GM03348 (cell line): ENCODE data around the gene FAM186B.

Source experiments
- DNase-seq: peaks from one replicate; pipeline ENCODE4 v3.0.0; 2012; ENCODE audit warnings: low spot score

The FAM186B gene

GRCh38 chr12:49609875-49610154 lies 4.4 kb upstream of the FAM186B start:
- DNase-seq: no peak

GRCh38 chr12:49609059-49609874 lies 3.8 kb upstream of the FAM186B start:
- no peak for DNase-seq

- DNase-seq: no peak
These were observed 583 bp downstream of the FAM186B start for GRCh38 chr12:49604856-49605255.

DNA sequence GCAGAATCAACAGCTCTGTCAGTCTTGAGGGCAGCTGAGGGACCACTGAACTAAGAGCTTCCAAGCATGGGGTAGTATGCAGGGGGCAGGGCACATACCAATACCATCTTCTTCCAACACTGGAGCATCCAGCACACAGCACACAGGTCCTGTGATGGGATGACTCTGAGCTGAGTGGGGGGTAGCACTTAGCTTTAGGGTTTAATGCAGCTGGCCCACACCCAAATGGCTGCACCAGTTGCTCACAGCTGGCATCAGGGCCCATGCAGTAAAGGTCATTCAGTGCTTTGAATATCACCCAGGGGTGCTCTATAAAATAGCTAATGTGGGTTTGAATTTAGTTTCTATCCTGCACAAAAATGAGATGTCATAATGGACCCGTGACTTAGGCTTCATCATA lies 1.7 kb downstream of the FAM186B start:
- no peak for DNase-seq

DNA sequence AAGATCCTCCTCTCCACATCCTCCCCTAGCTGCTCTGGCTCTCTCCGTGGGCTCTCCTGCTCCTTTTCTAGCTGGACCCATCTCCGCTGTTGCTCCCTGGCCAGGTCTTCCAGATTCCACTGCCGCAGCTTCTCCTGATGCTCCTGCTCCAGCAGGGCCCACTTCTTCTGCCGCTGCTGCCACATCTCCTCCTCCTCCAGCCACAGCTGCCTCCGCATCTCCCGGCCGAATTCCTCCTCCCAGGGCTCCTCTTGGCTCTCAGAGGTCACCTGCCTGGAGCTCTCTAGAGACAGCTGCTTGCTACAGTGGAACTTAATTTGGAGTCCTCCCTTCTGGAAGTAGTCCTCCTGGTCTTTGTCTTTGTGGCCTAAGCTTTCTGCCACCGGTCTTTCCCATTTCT lies 5.5 kb downstream of the FAM186B start:
- no peak for DNase-seq

DNA sequence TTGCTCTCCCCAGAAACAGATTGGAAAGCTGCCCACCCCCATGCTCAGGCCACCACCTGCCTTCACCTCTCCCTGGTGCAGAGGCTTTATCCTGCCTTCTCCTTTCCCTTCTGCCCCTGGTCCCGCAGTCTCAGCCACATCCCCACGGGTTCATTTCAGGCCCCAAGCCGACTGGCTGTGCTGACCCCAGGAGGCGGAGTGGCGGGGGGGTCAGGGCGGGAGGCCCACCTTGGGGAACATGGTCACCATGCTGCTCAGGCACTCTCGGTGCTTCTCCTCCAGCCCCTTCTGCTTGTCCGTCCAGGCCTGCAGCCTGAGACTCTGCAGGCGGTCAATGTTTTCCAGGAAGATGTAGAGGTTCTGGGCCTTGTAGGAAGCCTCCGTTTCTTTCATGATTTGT lies 6.9 kb downstream of the FAM186B start:
- no peak for DNase-seq

- no peak for DNase-seq
These were observed 16.5 kb downstream of the FAM186B start for GRCh38 chr12:49588721-49589516.

DNA sequence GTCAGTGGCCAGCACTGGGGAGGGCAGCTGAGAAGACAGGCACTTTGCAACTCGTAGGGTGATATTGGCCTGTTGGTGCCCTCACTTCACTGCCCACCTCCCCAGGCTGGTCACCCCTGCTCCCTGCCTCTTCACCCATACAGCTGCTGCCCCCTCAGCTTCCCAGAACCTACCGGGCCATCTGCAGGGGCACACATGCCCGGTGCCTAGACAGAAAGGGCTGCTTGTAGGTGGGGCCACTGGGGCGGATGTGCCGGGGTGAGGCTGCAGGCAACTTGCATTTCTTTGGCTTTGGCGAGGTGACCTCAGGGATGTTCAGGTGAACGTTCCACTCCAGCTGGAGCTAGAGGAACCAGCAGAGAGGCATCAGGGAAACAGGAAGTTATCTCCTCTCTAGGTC lies 17.2 kb downstream of the FAM186B start:
- no peak for DNase-seq

DNA sequence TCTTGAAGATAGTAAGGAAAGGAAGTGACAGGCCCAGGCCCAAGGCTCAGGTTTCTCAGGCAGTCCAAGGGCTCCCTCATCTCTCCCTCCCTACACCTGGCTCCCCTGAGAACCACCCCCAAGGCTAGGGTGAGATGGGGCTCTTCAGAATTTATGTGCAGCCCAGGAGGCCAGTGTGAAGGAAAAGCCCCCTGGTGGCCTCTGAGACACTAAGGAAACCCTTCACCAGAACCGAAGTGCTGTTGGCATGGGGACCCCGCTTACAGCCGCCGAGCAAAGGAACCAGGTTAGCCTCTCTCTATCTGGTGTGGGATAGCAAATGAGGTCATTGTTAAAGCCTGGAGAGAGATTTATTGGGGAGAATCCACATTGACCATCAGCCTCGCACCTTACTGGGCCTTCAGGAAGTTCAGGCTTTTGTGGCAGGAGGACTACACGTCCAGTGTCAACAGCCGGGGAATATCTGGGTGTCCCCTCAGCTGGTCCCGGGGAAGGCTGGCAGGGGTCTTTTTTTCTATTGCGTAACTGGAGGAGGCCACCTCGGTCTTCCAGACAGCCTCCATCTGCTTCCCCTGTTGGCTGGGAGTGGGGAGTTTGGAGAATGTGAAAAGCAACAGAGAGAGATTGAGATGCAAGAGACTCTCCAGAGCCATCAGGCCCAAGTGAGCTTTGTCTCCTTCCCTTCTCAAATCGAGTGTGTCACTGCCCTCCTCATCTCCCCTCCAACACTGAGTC lies 18.1 kb downstream of the FAM186B start:
- DNase-seq: no peak

- DNase-seq: no peak
These were observed 19.7 kb downstream of the FAM186B start for GRCh38 chr12:49585477-49586459.

DNA sequence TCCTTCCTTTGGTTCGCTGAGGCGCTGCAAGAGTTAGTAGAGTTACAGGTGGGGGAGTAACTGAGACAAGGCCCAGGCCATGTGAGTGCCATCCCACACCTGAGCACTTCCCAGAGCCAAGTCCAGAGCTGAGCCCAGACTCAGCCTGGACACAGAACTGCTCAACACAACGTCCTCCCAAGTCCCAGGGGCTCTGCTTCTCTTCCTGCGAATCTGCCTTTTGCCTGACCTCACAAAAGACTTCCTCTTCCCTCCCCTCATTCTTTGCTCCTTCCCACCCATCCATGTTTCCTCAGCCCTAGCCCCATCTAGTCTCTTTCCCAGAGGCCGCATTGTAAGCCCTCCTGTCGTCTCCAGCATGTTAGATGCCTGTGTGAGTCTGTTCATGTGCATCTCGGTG lies 20.8 kb downstream of the FAM186B start:
- DNase-seq: no peak

- no peak for DNase-seq
These were observed 21.9 kb downstream of the FAM186B start for GRCh38 chr12:49583366-49584094.

GRCh38 chr12:49582850-49583249 lies 22.6 kb downstream of the FAM186B start:
- no peak for DNase-seq

DNA sequence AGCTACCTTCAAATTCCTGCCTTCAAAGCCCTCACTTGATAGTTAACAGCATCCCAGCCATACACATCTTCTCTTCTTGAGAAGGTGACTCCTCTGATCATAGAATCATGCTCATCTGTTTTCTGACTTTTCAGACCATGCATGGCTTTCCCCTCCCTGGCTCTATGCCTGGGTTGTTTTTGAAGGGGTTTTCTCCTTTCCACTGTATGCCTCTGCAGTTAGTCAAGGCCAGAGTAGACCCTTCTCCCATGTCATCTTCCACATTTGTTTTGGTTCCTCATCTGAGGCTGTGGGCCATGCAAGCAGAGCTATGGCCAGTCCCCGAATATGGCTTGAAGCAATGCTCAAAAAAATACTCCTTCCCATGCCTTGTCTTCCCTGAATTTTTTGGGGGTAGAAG lies 23.2 kb downstream of the FAM186B start:
- DNase-seq: no peak

DNA sequence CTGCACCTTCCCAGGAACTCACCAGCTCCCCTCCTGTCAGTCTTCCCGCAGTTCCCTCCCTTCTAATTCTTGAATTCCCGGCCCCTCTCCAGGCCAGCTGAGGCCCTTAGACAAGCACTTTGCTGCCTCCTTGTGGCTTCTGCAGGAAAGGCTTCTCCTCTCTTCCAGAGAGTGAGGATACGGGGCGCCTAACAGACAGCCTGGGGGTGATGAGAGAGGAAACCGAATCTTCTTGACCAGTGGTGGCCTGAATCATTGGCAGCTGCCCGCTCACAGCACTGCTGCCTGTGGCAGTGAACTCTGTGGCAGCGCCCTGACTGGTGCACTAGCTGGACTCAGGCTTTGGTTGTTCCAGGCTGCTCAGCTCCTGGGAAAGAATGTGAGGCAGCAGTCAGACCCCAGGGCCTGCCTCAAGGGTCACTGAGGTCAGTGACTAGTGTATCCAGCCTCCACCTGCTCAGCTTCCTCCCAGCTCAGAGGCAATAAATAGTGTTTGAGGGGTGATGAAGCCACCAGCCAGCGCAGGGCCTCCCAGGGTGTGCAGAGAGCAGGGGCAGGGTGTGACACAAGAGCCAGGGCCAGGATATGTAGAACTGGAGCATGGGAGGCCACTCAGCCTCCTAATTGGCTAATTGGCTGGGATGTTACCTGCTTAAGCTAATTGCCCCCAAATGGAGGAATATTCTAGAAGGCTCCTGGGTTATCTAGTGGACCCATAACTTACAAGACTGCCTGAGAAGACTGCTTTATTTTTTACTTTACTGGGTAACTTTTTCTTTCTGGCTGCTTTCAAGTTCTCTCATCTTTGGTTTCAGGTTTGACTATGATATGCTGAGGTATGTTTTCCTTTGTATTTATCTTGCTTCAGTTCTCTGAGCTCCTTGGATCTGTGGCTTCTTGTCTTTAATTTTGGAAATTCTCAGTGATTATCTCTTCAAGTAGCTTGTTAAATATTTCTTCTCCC lies 24.6 kb downstream of the FAM186B start:
- peak; percentile 90 for DNase-seq

DNA sequence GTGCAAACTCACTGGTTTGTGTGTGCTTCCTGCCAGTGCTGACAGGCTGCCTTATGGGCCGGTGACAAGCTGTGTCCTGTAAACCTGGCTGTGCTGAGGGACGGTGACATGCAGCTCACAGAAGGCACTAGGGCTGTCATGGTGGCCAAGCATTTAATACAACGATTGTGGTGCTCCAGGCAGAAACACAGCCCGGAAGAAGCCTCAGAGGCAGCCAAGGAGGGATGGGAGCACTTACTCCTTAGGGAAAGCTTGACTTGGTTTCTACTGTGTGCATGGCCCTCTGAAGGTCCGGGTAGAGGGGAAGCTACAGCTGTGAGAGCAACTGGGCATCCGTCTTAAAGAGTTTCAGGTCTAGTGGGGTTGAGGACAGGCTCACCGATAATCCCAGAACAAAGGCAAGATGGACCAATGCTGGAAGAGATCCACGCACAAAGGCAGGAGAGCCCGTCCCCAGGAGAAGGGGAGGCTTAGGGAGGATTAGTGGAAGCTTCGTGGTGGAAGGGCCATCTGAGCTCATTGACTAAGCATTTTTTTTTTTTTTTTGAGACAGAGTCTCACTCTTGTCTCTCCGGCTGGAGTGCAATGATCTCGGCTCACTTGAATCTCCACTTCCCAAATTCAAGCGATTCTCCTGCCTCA lies 26.8 kb downstream of the FAM186B start:
- DNase-seq: no peak

DNA sequence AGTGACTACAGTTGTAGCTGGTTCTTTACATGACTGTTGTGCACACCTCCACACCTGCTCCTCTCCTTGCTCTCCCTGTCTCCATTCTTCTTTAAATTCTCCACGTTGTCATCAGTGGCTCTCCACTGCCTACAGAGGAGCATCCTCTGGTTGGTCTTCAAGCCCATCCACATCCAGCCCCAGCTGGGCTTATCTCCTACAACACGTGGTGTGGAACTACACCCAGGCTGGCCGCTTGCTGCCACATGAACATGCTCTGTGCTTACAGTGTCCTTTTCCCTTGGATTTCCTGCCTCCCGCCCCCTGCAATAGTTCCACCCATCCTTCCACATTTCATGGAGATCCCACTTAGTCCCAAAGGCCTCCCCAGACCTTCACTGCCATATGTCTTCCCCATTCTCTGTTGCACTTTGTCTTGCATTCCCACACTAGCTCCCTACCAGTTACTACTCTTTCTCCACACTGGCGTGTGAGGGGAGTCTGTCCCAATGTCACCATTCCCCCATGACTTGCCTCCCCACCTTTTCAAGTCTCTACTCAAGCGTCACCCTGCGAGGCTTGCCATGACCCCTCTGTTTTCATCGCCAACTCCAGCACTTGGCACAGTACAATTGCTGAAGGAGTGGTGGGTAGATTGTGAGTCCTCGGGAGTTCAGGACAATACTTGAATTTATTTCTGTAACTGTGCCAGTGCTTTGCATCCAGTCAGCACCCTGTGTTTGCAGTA lies 27.7 kb downstream of the FAM186B start:
- DNase-seq: no peak

DNA sequence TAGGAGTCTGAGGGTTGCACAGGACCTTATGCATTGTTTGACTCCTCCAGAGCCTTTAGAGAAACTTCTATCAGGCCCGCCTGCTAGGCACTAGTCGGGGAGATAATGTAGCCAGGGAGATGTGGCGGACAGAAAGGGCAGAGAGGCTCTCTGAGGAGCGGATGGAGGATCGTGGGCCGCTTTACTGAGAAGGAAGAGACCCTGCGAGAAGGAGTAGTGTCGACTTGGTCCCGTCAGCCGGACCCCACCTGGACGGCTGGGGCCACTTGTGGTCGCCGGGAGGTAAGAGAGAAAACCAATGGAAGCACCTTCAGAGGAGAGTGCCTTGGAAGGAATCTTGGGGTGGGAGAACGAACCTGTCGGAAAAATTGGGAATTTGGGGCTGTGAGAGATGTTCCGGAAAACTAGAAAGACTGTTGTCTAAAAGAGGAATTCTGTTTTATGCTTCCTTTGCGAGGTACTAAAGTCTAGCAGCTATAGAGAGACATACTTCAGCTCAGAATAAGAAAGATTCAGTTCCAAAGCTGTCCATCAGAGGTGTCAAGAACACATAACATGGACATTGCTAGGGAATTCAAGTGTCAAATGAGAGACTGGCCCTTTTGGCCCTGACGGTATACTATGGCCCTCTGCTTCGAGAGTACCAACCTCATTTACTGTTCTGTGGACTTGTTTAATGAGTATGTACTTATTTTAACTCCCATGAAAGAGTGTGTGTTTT lies 36.8 kb downstream of the FAM186B start:
- no peak for DNase-seq
